HG03039 (cell line): ENCODE results near the gene TLE2.
"Not testable (repeated sequence)": the region's sequence is repeated elsewhere in the genome, so short reads cannot be mapped to it uniquely, and the experiment has no call there.

Experiments
- ATAC-seq: cut with Tn5 transposase; IDR thresholded peaks from one replicate; pipeline ENCODE4 v1.9.1; 2021; ENCODE audit warnings: mild to moderate bottlenecking, moderate library complexity; ENCODE audit not compliant: unreplicated experiment

TLE2 gene

GRCh38 chr19:3056417-3057088 lies 27.5 kb upstream of the TLE2 start:
- no peak for ATAC-seq

DNA sequence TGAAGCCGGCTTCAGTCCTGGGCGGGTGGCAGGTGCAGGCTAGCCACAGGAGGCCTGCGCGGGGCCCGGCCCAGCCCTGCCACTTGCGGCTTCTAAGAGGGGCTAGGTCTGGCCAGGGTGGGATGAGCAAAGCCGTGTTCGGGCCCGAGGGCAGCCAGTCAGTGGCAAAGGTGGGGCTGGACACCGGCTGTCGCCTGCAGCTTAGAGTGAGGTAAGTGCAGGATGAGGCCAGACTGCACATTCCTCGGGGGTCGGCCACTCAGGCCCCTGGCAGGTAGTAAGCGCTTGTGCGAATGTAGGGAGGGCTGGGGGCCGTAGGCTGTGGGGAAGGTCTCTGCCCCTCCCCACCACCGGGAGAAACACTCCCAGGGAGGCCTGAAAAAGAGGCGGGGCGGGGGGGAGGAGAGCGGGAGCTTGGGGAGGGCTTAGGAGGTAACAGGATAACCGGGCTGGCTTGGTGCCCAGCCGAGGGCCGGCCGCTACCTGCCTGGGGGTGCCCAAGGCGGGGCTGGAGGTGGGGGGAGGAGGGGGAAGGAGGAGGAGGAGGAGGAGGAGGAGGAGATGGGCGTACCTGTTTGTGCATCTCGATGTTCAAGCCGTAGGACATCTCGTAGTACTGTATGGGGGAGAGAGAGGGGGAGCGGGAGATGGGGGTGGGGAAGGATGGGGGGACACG lies 26.8 kb upstream of the TLE2 start:
- ATAC-seq = no peak

DNA sequence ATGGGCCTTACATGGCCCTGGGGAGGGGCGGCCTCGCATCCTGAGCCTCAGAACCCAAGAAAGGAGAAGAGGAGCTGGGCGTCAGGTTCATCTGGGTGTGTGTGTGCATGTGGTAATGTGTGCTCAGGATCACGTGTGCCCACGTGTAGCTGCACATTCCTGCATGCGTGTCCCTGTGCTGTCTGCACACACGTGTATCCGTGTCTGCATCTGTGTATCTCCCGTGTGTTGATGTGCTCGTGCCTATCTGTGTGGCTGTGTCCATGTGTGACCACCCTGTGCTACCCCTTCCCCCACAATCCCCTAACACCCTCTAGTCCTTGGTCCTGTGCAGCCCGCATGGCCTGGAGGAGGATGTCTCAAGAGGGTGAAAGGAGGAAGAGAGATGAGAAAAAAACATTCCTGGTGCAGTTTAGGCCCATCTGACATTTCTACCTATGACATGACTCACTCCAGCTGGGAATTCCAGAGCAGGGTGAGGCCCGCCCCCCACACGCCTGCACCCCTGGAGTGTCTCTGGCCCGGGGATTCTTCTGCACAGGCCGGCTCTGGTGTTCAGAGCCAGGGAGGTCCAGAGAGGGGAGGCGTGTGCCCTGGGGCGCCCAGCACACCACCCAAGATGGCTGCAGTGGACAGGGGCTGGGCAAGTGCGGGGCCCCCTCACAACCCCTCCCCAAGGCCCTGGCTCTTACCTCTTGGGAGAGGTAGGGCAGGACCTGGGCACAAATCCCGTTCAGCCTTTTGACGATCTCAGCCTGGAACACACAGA lies 26.1 kb upstream of the TLE2 start:
- no peak for ATAC-seq

GRCh38 chr19:3054265-3054971 lies 25.3 kb upstream of the TLE2 start:
- ATAC-seq = no peak

- ATAC-seq = no peak
Observed at GRCh38 chr19:3053780-3054179, 24.7 kb upstream of the TLE2 start.

- no peak for ATAC-seq
Observed at GRCh38 chr19:3053218-3053621, 24.1 kb upstream of the TLE2 start.

DNA sequence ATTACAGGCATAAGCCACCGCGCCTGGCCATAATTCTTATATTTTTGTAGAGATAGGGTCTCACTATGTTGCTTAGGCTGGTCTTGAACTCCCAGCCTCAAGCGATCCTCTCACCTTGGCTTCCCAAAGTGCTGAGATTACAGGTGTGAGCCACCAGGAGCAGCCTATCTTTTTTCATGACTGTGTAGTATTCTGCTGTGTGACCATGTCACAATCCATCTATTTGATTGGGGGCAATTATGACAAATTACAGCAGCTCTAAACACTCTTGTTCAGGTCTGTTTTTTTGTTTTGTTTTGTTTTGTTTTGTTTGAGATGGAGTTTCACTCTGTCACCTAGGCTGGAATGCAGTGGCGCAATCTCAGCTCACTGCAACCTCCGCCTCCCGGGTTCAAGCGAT lies 20.9 kb upstream of the TLE2 start:
- not testable (repeated sequence) for ATAC-seq

DNA sequence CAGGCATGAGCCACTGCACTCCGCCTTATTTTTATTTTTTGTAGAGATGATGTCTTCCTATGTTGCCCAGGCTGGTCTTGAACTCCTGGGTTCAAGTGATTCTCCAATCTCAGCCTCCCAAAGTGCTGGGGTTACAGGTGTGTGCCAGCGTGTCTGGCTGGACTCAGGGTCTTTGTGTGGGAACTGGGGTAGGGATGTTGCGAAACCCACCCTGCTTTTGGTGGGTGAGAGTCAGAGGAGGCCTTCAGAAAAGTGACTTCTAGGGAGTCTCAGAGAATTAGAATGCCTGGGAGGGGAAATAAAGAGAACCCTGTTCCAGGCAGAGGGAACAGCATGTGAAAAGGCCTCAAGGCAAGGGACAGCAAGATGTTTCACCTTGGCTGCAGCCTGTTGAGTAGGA lies 20.0 kb upstream of the TLE2 start:
- ATAC-seq = no peak

DNA sequence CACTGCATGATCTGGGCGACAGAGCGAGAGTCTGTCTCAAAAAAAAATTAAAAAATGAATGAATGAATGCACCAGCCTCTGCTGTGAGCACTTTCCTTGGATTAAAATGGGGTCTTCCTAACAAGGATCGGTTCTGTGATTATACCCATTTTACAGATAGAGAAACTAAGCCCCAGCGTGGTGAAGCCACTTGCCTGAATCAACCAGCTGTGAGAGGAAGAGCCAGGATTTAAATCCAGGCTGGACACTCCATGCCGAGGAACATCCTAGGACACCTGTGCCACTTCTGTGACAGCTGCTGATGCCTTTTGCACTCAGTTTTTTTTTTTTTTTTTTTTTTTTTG lies 19.1 kb upstream of the TLE2 start:
- ATAC-seq = no peak

GRCh38 chr19:3047496-3048189 lies 18.6 kb upstream of the TLE2 start:
- ATAC-seq = no peak

DNA sequence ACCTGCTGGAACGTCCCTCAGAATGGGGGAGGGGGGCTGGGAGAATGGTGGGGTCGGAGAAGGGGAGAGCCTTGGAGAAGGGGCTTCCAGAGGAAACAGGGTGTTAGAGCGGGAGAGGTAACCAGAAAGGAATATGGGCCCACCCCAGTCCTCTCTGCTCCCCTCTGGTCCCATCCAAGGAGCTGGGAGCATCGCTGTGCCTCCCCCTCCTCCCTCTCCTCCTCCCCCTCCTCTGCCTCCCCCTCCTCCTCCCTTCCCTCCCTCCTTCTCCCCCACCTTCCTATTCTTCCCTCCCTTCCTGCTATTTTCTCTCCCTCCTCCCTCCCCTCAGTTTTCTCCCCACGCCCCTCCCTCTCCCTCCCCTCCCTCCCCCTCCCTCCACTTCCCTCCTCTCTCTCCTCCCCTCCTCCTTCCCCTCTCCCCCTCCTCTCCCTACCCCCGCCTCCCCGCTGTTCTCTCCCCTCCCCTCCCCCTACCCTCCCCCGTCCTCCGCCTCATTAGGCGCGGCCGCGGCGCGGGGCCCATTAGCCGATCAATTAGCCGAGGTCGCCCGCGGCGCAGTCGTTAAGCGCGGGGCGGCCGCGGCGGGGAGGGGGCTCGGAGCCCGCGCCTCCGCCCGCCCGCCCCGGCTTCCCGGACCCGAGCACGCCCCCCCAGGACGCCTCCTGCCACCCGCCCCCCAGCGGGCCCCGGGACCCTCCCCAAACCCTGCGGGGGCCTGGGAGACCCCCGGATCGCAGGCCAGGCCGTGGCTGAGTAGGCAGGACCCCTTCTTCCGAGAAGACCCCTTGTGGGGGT lies 17.8 kb upstream of the TLE2 start:
- no peak for ATAC-seq

DNA sequence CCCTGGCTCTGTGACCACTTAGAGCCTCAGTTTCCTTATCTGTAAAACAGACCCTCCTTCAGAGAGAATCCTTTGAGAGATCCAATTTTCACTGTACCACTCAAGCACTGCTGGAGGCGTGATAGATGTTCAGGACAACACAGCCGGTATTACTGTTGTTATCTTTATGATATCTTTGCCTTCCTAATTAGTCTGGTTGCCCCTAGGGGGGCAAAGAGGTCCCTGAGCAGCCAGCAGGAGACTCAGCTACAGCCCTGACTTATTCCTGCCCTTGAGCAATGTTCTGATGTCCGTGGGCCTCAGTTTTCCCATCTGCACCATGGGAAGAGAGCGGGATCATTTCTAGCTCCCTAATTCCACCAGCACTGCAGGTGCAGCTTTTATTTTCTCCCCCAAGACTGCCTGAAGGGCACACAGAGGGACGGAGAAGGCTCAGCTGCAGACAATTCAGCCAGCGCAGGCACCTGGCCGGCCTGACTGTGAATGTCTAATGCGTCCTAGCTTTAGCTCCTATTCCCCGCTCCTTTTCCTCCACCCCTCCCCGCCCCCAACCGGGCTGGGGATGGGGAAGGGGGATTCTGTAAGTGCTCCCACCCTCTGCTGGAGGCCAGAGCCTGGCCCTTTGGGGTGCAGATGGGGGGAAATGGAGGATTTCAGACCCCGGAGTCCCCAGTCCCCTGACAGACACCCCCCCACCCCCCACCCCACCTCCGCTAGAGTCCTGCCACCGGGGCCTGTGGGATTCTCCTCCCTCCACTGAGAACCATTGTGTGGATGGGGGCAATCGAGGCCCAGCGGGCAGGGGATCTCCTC lies 17.0 kb upstream of the TLE2 start:
- no peak for ATAC-seq

DNA sequence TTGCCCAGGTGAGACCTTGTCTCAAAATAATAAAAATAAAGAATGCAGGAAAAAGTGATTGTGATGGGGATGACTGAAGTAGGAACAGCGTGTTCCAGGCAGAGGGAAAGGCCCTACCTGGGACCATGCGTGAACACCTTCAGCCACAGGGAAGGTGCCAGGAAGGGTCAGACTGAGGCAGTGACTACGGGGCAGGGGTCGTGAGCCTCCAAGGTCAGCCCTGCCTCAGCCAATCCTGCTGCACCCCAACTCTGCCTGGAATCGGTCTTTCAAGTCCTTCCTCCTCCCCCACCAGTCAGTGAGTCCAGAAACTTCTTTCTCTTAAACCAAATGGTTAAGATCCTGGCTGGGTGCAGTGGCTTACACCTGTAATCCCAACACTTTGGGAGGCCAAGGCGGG lies 16.1 kb upstream of the TLE2 start:
- no peak for ATAC-seq

- ATAC-seq = no peak
Observed at GRCh38 chr19:3042621-3043267, 13.7 kb upstream of the TLE2 start.

DNA sequence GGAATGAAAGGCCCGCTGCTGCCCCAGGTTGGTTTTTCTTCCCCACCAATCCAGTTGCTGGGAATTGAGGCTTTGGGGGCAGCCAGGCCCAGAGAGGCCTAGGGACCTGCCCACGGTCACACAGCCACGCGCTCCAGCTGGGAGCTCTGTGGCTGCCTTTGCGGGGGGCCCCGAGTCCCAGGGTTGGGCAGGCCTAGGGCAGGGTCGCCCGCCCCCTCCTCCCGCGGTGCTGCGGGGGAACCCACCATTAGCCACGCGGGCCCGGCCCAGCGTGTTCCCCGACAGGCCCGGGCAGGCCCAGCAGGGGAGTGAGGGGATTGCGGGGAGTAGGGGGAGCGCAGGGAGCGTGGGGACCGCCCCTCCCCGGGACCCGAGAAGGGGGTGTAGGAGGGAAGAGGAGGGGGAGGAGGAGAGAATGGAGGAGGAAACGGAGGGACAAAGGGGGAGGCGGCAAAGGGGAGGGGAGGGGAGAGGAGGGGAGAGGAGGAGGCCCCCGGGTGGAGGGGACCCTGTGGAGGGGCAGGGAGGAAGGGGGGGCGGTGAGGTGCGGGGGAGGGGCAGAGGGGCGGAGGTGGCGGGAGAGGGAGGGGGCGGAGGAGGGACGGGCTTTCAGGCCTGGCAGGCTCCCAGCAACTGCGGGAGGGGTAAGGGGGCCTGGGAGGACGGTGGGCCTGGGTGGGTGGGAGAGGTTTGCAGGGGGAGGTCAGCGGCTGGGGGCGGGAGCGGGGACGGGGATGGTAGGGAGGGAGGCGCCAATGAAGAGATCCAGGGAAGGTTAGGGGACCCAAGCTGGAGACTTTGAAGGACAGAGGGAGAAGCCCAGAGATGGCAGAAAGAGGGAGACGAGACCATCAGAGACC lies 12.9 kb upstream of the TLE2 start:
- no peak for ATAC-seq

DNA sequence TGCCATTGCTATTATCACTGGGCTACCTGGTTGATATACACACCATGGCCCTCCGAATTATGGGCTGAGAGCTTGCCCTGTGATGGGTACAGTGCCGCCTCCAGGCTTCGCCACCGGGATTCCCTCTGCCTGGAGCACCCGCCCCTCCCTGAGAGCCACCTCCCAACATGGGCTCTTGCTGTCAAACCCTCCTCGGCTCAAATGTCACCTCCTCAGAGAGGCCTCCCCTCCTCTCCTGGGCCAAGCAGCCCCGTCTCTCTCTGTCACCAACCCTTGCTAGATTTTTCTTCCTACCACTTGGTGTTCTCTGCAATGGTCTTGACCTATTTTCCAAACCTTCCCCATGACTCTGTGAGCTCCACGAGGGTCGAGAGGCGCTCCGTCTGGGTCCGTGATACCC lies 12.2 kb upstream of the TLE2 start:
- ATAC-seq = no peak

GRCh38 chr19:3039641-3040077 lies 10.6 kb upstream of the TLE2 start:
- no peak for ATAC-seq

DNA sequence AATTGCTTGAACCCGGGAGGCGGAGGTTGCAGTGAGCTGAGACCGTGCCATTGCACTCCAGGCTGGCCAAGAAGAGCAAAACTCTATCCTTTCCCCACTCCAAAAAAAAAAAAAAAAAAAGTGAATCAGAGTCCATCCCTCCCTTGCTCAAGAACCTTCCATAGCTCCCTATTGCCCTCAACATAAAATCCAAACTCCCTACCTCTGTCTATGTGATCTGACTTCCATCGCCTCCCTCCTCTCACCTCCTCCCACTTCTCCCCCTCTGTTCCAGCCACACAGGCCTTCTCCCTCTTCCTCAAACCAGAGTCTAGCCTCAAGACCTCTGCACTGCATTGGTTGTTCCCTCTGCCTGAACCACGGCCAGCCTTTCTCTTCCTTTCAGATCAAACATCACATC lies 10.0 kb upstream of the TLE2 start:
- no peak for ATAC-seq
